A549 (cell line): ENCODE data around the gene LRG1. TPM values are rescaled to one million over a fixed set of nuclear protein-coding genes. Genes with fewer than 3 reads are reported as not detected.

Source experiments
- ATAC-seq, 2 experiments: fragments of 200-7000 bp in 1 of 2; fragments of >200 bp in 1 of 2; cut with Nextera tagmentation in 1 of 2; cut with Tn5 transposase in 1 of 2; 3 replicates each; pipeline versions ENCODE4 v1.8.0 to v1.9.1; 2018 to 2020; ENCODE audit warnings: mild to moderate bottlenecking in 1 of 2, moderate library complexity in 1 of 2
- CTCF ChIA-PET: fragments of 300-600 bp; sonication (Branson Sonifier 250); formaldehyde crosslinking; extraction: SDS; loops from one replicate; lab custom pipeline; 2021; ENCODE audit warnings: antibody characterized with exemption, inconsistent platforms; lab: Yijun Ruan, JAX
- POLR2A ChIA-PET: fragments of 350-600 bp; formaldehyde crosslinking; extraction: SDS; loops from one replicate; lab custom pipeline; 2021; ENCODE audit warnings: antibody characterized with exemption, inconsistent platforms; lab: Yijun Ruan, JAX
- DNase-seq, 2 experiments: peaks; one replicate each; pipeline versions ENCODE4 v3.0.0 to v3.0.0-alpha.2; 2011 to 2016; ENCODE audit warnings: low read depth in 1 of 2, low spot score in 1 of 2
- FAIRE-seq: peaks from 2 replicates; lab custom pipeline; 2011; peaks lifted over from hg19 to GRCh38; lab: Jason Lieb, UNC
- H3K27ac ChIP-seq, 2 experiments: fragments of >200 bp; sonication (Bioruptor Twin); formaldehyde crosslinking; 3 replicates each; pipeline ENCODE4 v1.5.1; 2016 to 2017
- H3K4me1 ChIP-seq: fragments of >200 bp; sonication (Bioruptor Twin); formaldehyde crosslinking; 3 replicates; pipeline ENCODE4 v1.6.1; 2016
- H3K4me2 ChIP-seq: fragments of >200 bp; sonication (Bioruptor Twin); formaldehyde crosslinking; 3 replicates; pipeline ENCODE4 v1.6.1; 2016
- H3K4me3 ChIP-seq: fragments of >200 bp; sonication (Bioruptor Twin); formaldehyde crosslinking; 3 replicates; pipeline ENCODE4 v1.5.1; 2016
- H3K9me3 ChIP-seq: fragments of >200 bp; sonication (Bioruptor Twin); formaldehyde crosslinking; 3 replicates; pipeline ENCODE4 v1.6.1; 2016
- BHLHE40 ChIP-seq: IDR thresholded peaks from 2 replicates; pipeline ENCODE4 v1.6.1; 2012; ENCODE audit warnings: low read depth, low read length, inconsistent platforms
- CEBPB ChIP-seq, 2 experiments: fragments of >200 bp in 1 of 2; sonication (Bioruptor Twin) in 1 of 2; formaldehyde crosslinking in 1 of 2; IDR thresholded peaks; 2 replicates each; pipeline ENCODE4 v1.6.1; 2012 to 2016
- CHD4 ChIP-seq: fragments of 200-600 bp; sonication (generic); IDR thresholded peaks from 2 replicates; pipeline ENCODE4 v1.6.1; 2016; ENCODE audit warnings: antibody characterized with exemption, mild to moderate bottlenecking, borderline replicate concordance
- FOSL2 ChIP-seq, 2 experiments: fragments of 450-650 bp in 1 of 2; fragments of >200 bp in 1 of 2; sonication (Bioruptor Twin) in 1 of 2; formaldehyde crosslinking; IDR thresholded peaks; 2 replicates each; pipeline versions ENCODE4 v1.5.0 to v1.6.1; 2016 to 2020; ENCODE audit warnings: mild to moderate bottlenecking in 1 of 2, moderate library complexity in 1 of 2
- GATA3 ChIP-seq: IDR thresholded peaks from 2 replicates; pipeline ENCODE4 v1.6.1; 2012; ENCODE audit warnings: borderline replicate concordance
- HOXA7 ChIP-seq: fragments of 250-450 bp; sonication (Bioruptor Pico); IDR thresholded peaks from 2 replicates; pipeline ENCODE4 v1.5.0; 2020; ENCODE audit warnings: mild to moderate bottlenecking, moderate library complexity
- JUN ChIP-seq, 2 experiments: fragments of >200 bp; sonication (Bioruptor Twin); formaldehyde crosslinking; IDR thresholded peaks; 2 replicates in 1 of 2; 3 replicates in 1 of 2; pipeline ENCODE4 v1.6.1; 2016 to 2017
- MAFK ChIP-seq: fragments of 450-650 bp; IDR thresholded peaks from 2 replicates; pipeline ENCODE4 v1.6.1; 2014; ENCODE audit not compliant: partially characterized antibody
- MAZ ChIP-seq: fragments of 150-350 bp; IDR thresholded peaks from 2 replicates; pipeline ENCODE4 v1.6.1; 2014; ENCODE audit warnings: antibody characterized with exemption, low read depth, low read length, borderline replicate concordance
- MYC ChIP-seq: IDR thresholded peaks from 2 replicates; pipeline ENCODE4 v1.6.1; 2012; ENCODE audit warnings: mild to moderate bottlenecking, inconsistent platforms, low read length, improper control_type of control experiment, borderline replicate concordance
- RARB ChIP-seq: fragments of 250-450 bp; sonication (Bioruptor Pico); IDR thresholded peaks from 2 replicates; pipeline ENCODE4 v1.8.0; 2021; ENCODE audit warnings: mild to moderate bottlenecking, moderate library complexity
- RCOR1 ChIP-seq: fragments of 150-350 bp; IDR thresholded peaks from 2 replicates; pipeline ENCODE4 v1.6.1; 2014; ENCODE audit warnings: antibody characterized with exemption, low read length, low read depth
- ZFP36 ChIP-seq: fragments of 450-650 bp; IDR thresholded peaks from 2 replicates; pipeline ENCODE4 v1.6.1; 2014; ENCODE audit warnings: borderline replicate concordance; ENCODE audit not compliant: partially characterized antibody
- ZSCAN20 ChIP-seq: fragments of 250-450 bp; sonication (Bioruptor Pico); IDR thresholded peaks from 2 replicates; pipeline ENCODE4 v1.8.0; 2022; ENCODE audit warnings: mild to moderate bottlenecking, moderate library complexity
- WGBS: methylation state at CpG from one replicate; pipeline ENCODE4 v1.1.6; 2017; ENCODE audit errors: missing lambda C conversion rate; 5-methylcytosine and 5-hydroxymethylcytosine counted together
- polyA plus RNA-seq, 4 experiments: library from polyadenylated mRNA; depleted of rRNA in 3 of 4; stranded (reverse); fragments of >200 nt; fragmentation: RNase III in 1 of 4; extraction: RNeasy Plus Mini Kit Qiagen cat#74134 plus additional on column Dnase treatment in 1 of 4; gene quantifications; 2 replicates in 3 of 4; 3 replicates in 1 of 4; pipeline ENCODE4 v1.2.3, GENCODE V29; 2011 to 2017
- TF ChIP-seq, protein P1 (sequence below): fragments of >200 bp; sonication (Bioruptor Twin); formaldehyde crosslinking; IDR thresholded peaks from 3 replicates; pipeline ENCODE4 v1.5.1; 2016
- TF ChIP-seq, protein P2 (sequence below): fragments of 200-600 bp; sonication (generic); IDR thresholded peaks from 2 replicates; pipeline ENCODE4 v1.6.1; 2016; ENCODE audit warnings: antibody characterized with exemption, mild to moderate bottlenecking, moderate library complexity
- TF ChIP-seq, protein P3 (sequence below): fragments of >200 bp; sonication (Bioruptor Twin); formaldehyde crosslinking; IDR thresholded peaks from 2 replicates; pipeline ENCODE4 v1.6.1; 2016
- TF ChIP-seq, protein P4 (sequence below): IDR thresholded peaks from 2 replicates; pipeline ENCODE4 v1.6.1; 2012

LRG1 gene
- polyA plus RNA-seq, 2 of the 4 experiments (the other 2 are of a cell fraction): 0.18 TPM; not detected in 1

DNA sequence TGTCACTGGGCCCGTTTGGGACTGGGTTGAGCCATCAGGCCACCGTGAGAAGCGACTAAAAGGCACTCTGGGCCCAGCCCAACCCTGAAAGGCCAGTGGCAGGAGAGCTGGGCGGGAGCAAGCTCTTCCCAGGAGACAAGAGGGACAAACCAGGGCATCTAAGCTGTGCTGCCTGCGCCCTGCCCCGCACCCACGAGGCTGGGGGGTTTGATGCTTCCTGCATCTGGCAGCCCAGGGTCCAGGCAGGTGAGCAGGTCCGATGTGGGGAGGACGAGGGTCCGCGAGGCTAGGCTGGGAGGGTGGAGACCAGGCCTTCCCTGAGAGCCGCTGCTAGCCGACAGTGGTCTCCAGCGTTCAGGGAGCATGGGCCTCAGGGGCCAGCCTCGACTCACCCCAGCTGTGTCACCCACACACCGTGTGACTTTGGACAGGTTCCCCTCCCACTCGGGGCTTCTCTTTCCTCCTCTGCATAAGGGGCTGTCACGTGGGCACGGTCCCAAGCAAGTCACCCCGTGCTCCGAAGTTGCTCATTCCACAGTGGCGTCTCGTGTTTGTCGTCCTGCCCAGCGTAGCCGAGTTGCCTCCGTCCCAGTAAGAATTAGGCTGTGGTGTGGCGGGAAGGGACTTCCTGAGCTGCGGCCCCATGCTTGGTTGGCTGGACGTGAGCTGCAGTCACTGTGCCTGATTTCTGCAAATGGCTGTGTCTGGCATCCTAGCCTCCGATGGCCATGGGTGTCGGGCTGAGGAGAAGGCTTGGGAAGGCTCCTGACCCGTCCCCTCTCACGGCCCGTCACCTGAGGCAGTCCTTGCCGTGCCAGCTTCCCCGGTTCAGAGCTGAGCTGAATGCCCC is 37.3 kb downstream of the LRG1 start (continued):
- TF ChIP-seq, protein P1, sequence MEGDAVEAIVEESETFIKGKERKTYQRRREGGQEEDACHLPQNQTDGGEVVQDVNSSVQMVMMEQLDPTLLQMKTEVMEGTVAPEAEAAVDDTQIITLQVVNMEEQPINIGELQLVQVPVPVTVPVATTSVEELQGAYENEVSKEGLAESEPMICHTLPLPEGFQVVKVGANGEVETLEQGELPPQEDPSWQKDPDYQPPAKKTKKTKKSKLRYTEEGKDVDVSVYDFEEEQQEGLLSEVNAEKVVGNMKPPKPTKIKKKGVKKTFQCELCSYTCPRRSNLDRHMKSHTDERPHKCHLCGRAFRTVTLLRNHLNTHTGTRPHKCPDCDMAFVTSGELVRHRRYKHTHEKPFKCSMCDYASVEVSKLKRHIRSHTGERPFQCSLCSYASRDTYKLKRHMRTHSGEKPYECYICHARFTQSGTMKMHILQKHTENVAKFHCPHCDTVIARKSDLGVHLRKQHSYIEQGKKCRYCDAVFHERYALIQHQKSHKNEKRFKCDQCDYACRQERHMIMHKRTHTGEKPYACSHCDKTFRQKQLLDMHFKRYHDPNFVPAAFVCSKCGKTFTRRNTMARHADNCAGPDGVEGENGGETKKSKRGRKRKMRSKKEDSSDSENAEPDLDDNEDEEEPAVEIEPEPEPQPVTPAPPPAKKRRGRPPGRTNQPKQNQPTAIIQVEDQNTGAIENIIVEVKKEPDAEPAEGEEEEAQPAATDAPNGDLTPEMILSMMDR: no peak
- TF ChIP-seq, protein P2, sequence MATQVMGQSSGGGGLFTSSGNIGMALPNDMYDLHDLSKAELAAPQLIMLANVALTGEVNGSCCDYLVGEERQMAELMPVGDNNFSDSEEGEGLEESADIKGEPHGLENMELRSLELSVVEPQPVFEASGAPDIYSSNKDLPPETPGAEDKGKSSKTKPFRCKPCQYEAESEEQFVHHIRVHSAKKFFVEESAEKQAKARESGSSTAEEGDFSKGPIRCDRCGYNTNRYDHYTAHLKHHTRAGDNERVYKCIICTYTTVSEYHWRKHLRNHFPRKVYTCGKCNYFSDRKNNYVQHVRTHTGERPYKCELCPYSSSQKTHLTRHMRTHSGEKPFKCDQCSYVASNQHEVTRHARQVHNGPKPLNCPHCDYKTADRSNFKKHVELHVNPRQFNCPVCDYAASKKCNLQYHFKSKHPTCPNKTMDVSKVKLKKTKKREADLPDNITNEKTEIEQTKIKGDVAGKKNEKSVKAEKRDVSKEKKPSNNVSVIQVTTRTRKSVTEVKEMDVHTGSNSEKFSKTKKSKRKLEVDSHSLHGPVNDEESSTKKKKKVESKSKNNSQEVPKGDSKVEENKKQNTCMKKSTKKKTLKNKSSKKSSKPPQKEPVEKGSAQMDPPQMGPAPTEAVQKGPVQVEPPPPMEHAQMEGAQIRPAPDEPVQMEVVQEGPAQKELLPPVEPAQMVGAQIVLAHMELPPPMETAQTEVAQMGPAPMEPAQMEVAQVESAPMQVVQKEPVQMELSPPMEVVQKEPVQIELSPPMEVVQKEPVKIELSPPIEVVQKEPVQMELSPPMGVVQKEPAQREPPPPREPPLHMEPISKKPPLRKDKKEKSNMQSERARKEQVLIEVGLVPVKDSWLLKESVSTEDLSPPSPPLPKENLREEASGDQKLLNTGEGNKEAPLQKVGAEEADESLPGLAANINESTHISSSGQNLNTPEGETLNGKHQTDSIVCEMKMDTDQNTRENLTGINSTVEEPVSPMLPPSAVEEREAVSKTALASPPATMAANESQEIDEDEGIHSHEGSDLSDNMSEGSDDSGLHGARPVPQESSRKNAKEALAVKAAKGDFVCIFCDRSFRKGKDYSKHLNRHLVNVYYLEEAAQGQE: no peak
- TF ChIP-seq MYC: no peak
- TF ChIP-seq MAZ: no peak
- TF ChIP-seq, all 56 proteins: peak for 0

DNA sequence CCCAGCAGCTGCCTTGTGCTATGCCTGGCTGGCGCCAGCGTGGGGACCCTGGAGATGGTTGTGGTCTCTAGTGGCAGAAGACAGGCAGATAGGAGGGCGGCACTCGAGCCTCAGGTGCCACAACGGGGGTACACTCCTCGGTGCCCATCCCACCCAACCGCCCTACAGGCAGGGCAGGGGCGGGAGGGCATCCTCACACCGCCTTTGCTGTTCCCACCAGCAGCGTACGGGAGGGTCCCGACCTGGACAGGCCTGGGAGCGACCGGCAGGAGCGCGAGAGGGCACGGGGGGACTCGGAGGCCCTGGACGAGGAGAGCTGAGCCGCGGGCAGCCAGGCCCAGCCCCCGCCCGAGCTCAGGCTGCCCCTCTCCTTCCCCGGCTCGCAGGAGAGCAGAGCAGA is 38.1 kb downstream of the LRG1 start:
- CTCF ChIA-PET: interaction anchor here (1.6 kb wide), 1 partner anchor 24 kb away, joined by 4 read pairs; no protein-coding TSS in a partner anchor
- DNase-seq: no peak
- no peak overlapping the region for H3K4me3 ChIP-seq
- H3K4me2 ChIP-seq: no peak overlapping the region
- POLR2A ChIA-PET: no interaction called here
- H3K9me3 ChIP-seq: no peaks in the 10 kb centered on the region
- TF ChIP-seq JUN (IDR thresholded peaks at IDR 0.05): no peak
- no peak for TF ChIP-seq RARB
- TF ChIP-seq MAFK: no peak
- TF ChIP-seq CHD4: no peak
- TF ChIP-seq CEBPB (IDR thresholded peaks at IDR 0.05): no peak
- TF ChIP-seq FOSL2 (IDR thresholded peaks at IDR 0.05): no peak
- no peak for TF ChIP-seq FOSL2 (CRISPR knock-in tag; IDR thresholded peaks at IDR 0.05)
- TF ChIP-seq BHLHE40: no peak
- TF ChIP-seq, protein P3, sequence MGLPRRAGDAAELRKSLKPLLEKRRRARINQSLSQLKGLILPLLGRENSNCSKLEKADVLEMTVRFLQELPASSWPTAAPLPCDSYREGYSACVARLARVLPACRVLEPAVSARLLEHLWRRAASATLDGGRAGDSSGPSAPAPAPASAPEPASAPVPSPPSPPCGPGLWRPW: no peak
- no peak for TF ChIP-seq ZFP36
- TF ChIP-seq RCOR1: no peak
- no peak for TF ChIP-seq HOXA7 (CRISPR knock-in tag)
- TF ChIP-seq GATA3: no peak
- no peak for TF ChIP-seq ZSCAN20 (CRISPR knock-in tag)
- TF ChIP-seq, protein P4, sequence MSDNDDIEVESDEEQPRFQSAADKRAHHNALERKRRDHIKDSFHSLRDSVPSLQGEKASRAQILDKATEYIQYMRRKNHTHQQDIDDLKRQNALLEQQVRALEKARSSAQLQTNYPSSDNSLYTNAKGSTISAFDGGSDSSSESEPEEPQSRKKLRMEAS: no peak
- H3K27ac ChIP-seq: no peak overlapping the region
- no peaks in the 10 kb centered on the region for H3K4me1 ChIP-seq
- 95% methylated on average over 8 of the region's 25 CpGs for WGBS
- ATAC-seq: no peak
- FAIRE-seq: no peak
